KOPT-K1 (cell line): ENCODE measurements around the gene HABP4.

ENCODE experiments used
- H3K27ac ChIP-seq: fragments of 200-600 bp; sonication (generic); 2 replicates; pipeline ENCODE4 v1.5.1; 2016; ENCODE audit warnings: antibody characterized with exemption, mild to moderate bottlenecking, low read depth, low read length; ENCODE audit not compliant: poor library complexity, severe bottlenecking
- H3K36me3 ChIP-seq: fragments of 200-600 bp; sonication (generic); 2 replicates; pipeline ENCODE4 v1.5.1; 2017; ENCODE audit warnings: antibody characterized with exemption, mild to moderate bottlenecking, low read length, moderate library complexity; ENCODE audit not compliant: insufficient read depth
- H3K9me3 ChIP-seq: fragments of 200-600 bp; sonication (generic); 2 replicates; pipeline ENCODE4 v1.5.1; 2017; ENCODE audit warnings: antibody characterized with exemption, low read length, mild to moderate bottlenecking; ENCODE audit not compliant: insufficient read depth, poor library complexity, severe bottlenecking

The HABP4 gene, protein sequence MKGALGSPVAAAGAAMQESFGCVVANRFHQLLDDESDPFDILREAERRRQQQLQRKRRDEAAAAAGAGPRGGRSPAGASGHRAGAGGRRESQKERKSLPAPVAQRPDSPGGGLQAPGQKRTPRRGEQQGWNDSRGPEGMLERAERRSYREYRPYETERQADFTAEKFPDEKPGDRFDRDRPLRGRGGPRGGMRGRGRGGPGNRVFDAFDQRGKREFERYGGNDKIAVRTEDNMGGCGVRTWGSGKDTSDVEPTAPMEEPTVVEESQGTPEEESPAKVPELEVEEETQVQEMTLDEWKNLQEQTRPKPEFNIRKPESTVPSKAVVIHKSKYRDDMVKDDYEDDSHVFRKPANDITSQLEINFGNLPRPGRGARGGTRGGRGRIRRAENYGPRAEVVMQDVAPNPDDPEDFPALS

GRCh38 chr9:96449845-96450612, at the start of gene HABP4:
Gene HABP4 (plus strand): TSS chr9:96450169. CDS start chr9:96450280, 111 bp downstream.
- Histone ChIP-seq H3K36me3 (no peaks in the 10 kb centered on the region), H3K27ac (peak within 1 kb of the TSS; percentile 22), H3K9me3 (no peaks in the 10 kb centered on the region)

DNA sequence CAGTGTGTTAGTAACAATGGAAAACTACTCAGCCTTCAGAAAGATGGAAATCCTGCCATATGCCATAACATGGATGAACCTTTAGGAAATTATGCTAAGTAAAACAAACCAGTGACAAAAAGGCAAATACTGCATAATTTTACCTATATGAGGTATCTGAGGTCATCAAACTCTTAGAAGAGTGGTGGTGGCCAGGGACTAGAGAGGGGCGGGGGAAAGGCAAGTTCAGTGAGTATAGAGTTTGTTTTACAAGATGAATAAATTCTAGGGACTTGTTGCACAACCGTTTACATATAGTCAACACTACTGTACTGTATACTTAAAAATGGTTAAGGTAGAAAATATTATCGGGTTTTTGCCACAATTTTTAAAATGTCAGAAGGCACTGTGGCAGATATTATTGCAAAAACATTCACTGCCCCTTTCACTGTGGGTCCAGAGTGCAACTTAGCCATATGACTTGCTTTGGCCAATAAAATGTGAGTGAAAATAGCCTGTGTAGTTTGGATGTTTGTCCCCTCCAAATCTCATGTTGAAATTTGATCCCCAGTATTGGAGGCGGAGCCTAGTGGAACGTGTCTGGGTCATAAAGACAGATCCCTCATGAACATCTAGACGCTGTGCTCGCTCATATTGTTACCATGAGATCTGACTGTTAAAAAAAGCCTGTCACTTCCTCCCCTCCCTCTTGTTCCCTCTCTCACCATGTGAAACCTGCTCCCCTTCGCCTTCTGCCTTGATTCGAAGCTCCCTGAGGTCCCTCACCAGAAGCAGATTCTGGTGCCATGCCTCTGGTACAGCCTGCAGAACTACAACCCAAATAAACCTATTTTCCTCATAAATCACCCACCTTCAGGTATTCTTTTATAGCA, 41.3 kb upstream of the HABP4 start:
- Histone ChIP-seq H3K9me3 (no peaks in the 10 kb centered on the region), H3K36me3 (peaks cover 73% of the 10 kb centered on the region), H3K27ac (no peak overlapping the region)

- H3K36me3 ChIP-seq: peaks cover 73% of the 10 kb centered on the region
- H3K27ac ChIP-seq: no peak overlapping the region
- no peaks in the 10 kb centered on the region for H3K9me3 ChIP-seq
Measured at GRCh38 chr9:96411129-96411838, 38.7 kb upstream of the HABP4 start.

DNA sequence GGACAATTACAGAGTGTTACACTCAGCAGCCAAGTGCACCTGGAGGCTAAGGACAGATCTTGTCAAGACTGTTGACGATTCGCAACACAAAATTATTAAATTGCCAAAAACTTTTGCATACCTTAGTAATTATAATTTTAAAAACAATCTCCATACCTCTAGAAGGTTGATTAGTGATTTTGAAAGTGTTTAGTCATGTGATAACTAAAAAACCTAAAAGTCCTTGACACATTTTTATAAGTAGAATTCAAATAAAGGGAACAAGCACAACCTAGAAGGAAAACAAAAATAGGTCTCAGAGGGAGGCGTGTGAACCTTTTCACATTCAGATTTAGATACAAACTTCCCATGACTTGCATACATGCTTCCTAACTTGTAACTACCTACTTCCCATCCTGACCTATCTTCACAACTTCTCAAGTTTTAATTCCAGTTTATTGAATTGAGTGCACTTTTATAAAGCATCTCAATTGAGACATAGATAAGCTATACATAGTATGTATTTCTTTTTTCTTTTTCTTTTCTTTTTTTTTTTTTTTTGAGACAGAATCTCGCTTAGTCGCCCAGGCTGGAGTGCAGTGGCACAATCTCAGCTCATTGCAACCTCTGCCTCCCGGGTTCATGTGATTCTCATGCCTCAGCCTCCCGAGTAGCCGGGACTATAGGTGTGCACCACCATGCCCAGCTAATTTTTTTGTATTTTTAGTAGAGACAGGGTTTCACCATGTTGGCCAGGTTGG, 37.6 kb upstream of the HABP4 start:
- no peak overlapping the region for H3K27ac ChIP-seq

GRCh38 chr9:96413302-96414221, 36.4 kb upstream of the HABP4 start:
- H3K36me3 ChIP-seq: peaks cover 67% of the 10 kb centered on the region
- H3K27ac ChIP-seq: no peak overlapping the region
- H3K9me3 ChIP-seq: no peaks in the 10 kb centered on the region

More for the DNA sequence above, 37.6 kb upstream of the HABP4 start:
- H3K36me3 ChIP-seq: peaks cover 76% of the 10 kb centered on the region
- H3K9me3 ChIP-seq: no peaks in the 10 kb centered on the region

DNA sequence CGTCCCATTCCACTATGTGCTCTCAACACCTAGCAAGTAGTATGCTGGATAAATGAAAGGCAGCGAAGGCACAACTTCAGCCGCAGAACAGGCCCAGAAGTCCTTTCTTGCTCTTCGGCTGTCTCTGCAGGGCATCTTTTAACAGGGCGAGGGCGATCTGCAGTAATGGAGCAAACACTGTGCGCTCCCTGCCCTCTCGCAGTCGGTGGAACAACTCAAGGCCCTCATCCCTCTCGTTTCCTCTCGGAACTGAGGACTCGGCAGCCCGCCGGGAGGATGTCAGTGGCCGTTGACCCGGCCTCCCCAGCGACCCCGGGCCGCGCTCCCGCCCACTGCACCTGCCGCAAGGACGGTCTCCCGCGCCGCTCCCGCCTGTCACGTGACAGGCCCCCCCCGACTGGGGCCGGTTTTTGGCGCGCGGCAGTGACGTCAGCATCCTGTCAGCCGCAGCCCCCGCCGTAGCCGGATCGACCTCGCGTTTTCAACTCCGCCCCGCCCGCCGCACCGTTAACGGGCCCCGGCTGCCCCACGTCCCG, 32.9 kb upstream of the HABP4 start:
- peak overlapping the region; percentile 100 for H3K27ac ChIP-seq
- peaks cover 42% of the 10 kb centered on the region for H3K36me3 ChIP-seq
- no peaks in the 10 kb centered on the region for H3K9me3 ChIP-seq

DNA sequence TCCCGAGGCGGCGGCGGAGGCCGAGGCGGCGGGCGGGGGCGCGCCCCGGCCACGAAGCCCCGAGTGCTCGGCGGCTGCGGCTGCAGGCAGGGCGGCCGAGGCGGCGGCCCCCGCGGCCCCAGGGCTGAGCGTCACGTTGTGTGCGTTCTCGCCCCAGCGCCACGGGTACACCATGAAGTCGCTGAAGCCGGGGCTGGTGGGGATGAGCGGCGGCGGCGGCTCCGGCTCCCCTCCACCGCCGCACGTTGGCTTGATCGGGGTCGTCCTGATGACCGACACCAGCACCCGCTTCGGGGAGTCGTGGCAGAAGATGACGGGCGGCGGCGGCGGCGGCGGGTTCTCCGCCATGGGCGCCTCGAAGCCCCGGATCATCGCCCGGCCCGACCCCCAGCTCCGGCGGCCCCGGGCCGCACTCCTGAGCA, 32.3 kb upstream of the HABP4 start:
- H3K36me3 ChIP-seq: peaks cover 36% of the 10 kb centered on the region
- H3K27ac ChIP-seq: peak overlapping the region; percentile 100
- H3K9me3 ChIP-seq: no peaks in the 10 kb centered on the region

DNA sequence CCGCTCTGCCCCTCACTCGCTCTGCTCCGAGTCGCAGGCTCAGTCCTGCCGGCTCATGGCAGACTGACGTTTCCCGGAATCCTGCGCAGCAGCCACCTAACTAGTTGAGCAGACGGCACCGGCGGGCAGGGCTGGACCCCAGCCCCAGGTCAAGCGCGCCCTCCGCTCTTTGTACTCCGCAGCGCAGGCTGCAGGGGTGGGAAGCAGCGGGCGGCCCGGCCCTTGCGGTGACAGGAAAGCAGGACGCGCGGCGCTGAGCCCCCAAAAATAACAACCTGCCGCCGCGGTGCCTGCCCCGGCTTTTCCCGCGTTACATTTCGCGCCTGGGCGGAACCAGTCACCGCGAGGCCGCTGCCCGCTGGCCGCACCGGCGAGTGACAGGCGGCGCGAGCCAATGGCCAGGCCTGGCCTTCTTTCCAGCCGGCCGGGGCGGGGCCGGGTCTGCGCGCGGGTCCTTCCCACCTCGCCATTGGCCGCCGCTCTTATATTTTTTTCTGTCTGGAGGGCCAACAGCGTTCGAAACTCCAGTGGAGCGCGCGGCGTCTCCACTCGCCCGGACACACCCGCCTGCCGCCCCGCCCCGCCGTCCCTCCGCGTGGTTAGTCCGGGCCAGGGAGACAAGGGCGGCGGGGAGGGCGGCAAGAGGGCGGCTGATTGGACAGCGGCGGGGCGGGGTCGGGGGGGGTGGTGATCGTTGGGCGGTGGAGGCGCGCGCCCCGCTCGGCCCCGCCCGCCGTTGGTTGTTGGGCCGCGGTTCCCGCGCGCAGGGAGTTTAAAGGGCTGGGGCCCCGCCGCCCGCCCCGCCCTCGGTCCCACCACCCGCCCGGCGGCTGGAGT, 31.7 kb upstream of the HABP4 start, which contains the start of gene ZNF367:
Gene ZNF367 (minus strand): TSS at position 288 of the 837 bp plus-strand sequence. CDS start 338 bp downstream, outside the sequence.
- H3K27ac ChIP-seq: peak within 1 kb of the TSS; percentile 100
- no peaks in the 10 kb centered on the region for H3K9me3 ChIP-seq

GRCh38 chr9:96418920-96419690, 30.9 kb upstream of the HABP4 start:
- H3K36me3 ChIP-seq: peaks cover 22% of the 10 kb centered on the region
- peak overlapping the region; percentile 100 for H3K27ac ChIP-seq
- no peaks in the 10 kb centered on the region for H3K9me3 ChIP-seq

More for the DNA sequence above, 31.7 kb upstream of the HABP4 start, which contains the start of gene ZNF367:
- peaks cover 30% of the 10 kb centered on the region for H3K36me3 ChIP-seq

- H3K36me3 ChIP-seq: peaks cover 17% of the 10 kb centered on the region
- H3K9me3 ChIP-seq: no peaks in the 10 kb centered on the region
- peak overlapping the region; percentile 100 for H3K27ac ChIP-seq
Measured at GRCh38 chr9:96419691-96419969, 30.3 kb upstream of the HABP4 start.

GRCh38 chr9:96420468-96421219, 29.3 kb upstream of the HABP4 start:
- Histone ChIP-seq H3K36me3 (peaks cover 13% of the 10 kb centered on the region), H3K27ac (peak overlapping the region; percentile 100), H3K9me3 (no peaks in the 10 kb centered on the region)
